Hepatocyte (in vitro differentiated cells): Measurements from ENCODE around the gene RYR3.

Experiments used
- EZH2phosphoT487 ChIP-seq: fragments of 200-600 bp; sonication (generic); IDR thresholded peaks from one replicate; pipeline ENCODE4 v1.6.1; 2018; ENCODE audit warnings: antibody characterized with exemption, mild to moderate bottlenecking, low read depth, moderate library complexity; ENCODE audit not compliant: unreplicated experiment, severe bottlenecking
- TF ChIP-seq, protein P1 (sequence below): fragments of 200-600 bp; sonication (generic); IDR thresholded peaks from 2 replicates; pipeline ENCODE4 v1.5.1; 2016; ENCODE audit warnings: antibody characterized with exemption, mild to moderate bottlenecking; ENCODE audit not compliant: poor library complexity

DNA sequence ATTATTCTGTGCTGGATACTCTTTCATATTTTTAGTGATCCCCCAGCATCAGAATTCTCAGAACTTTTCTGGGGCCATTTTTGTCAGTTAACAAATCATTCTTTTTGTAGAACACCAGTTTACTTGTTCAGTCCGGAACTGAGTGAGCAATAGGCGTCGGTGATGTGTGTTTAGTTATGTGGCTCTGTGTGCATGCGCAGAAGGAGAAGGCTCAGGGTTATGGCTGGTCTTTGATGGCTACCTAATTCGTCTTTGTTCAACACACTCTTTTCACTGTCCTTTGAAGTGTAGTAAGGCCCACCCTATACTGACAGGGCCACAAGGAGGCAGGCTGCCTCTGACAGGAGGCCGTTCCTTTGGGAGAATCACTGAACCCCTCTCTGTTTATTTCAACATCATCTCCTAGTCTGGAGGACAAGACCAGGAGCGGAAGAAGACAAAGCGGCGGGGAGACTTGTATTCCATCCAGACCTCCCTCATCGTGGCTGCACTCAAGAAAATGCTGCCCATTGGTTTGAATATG lies 499.4 kb downstream of the RYR3 start:
- TF ChIP-seq, protein P1, sequence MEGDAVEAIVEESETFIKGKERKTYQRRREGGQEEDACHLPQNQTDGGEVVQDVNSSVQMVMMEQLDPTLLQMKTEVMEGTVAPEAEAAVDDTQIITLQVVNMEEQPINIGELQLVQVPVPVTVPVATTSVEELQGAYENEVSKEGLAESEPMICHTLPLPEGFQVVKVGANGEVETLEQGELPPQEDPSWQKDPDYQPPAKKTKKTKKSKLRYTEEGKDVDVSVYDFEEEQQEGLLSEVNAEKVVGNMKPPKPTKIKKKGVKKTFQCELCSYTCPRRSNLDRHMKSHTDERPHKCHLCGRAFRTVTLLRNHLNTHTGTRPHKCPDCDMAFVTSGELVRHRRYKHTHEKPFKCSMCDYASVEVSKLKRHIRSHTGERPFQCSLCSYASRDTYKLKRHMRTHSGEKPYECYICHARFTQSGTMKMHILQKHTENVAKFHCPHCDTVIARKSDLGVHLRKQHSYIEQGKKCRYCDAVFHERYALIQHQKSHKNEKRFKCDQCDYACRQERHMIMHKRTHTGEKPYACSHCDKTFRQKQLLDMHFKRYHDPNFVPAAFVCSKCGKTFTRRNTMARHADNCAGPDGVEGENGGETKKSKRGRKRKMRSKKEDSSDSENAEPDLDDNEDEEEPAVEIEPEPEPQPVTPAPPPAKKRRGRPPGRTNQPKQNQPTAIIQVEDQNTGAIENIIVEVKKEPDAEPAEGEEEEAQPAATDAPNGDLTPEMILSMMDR, result no peak
- TF ChIP-seq EZH2phosphoT487, result no peak
